ENCODE results near the gene LRP1-AS.

The LRP1-AS gene

DNA sequence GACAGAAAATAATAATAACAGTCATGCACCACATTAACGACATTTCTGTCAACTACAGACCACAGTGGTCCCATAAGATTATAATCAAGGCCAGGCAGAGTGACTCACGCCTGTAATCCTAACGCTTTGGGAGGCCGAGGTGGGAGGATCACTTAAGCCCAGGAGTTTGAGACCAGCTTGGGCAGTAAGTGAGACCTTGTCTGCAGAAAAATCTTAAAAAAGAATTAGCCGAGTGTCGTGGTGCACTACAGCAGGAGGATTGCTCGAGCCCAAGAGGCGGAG, 49.9 kb downstream of the LRP1-AS start:
- no peak for DNase-seq (ENCODE audit: low spot score)

DNA sequence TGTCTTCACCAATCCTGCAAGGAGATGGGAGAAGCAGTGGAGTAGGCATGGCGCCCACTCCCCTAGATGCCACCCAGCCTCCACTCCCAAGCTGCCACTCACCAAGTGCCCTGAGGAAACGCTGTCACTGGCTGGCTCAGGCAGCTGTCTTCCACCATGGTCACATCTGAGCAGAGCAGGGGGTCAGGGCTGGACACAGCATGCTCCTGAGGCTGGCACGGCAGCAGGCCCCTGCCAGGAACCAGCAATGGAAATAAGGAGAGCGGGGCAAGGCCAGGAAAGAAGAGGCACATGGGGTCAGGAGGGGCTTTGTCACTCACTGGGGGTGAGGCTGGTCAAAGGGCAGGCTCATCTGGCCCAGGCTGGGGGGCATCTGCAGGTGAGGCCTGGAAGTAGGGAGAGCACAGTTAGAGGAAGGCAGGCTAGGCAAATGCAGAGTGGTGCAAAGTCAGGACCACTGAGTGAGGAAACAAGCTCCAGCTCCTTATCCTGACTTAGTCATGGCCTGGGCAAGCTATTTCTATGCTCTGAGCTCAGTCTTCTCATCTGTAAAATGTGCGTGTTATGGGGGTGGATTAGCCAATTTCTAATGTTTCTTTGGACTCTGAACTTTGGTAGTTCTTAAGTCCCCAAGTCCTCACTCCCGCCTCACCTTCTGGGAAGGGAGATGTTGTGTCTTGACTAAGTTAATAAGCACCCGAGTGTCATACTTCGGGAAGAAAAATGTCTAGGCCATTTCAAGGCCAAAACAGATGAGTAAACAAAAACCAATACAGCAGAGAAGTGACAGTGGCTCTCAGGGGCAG, 50.5 kb downstream of the LRP1-AS start:
- DNase-seq (ENCODE audit: low spot score) = no peak

DNA sequence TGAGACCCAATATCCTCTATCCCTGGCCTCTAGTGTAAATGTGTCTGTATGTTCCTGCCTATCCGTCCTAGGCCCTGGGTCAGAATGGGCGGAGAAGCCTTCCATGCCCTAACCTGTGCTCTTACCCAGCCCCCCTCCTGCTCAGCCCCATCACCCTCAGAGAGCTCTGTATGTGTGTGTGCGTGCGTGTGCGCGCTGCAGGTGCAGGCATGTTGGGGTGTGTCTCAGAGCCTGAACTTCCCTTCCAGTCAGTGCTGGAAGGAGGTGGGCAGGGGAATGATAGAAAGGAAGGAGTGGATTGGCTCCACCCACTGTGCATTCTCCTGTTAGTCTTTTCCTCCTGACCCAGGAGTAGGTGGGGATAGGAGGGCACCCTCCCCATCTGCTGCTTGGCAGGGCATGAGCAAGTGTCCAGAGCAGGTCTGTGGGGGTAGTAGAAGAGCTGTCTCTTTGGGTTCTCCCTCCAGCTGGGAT, 51.3 kb downstream of the LRP1-AS start:
- DNase-seq (ENCODE audit: low spot score) = no peak

- no peak for DNase-seq (ENCODE audit: low spot score)
These were observed 52.0 kb downstream of the LRP1-AS start for GRCh38 chr12:57095440-57095839.

All from hematopoietic multipotent progenitor cell treated with erythropoietin and hydrocortisone succinate and interleukin-3 and kit ligand, for 15 days (in vitro differentiated cells).